Osteocyte (in vitro differentiated cells): Measurements from ENCODE around the gene UCHL5. TPM values are rescaled to one million over a fixed set of nuclear protein-coding genes. Genes with fewer than 3 reads are reported as not detected.

Source experiments
- DNase-seq: peaks from one replicate; pipeline ENCODE4 v3.0.0; 2021; ENCODE audit warnings: mixed read lengths; ENCODE audit not compliant: unreplicated experiment; ENCODE audit errors: extremely low spot score
- H3K27ac Mint-ChIP-seq: one replicate; pipeline ENCODE4 v1.8.0; 2021; ENCODE audit warnings: mild to moderate bottlenecking, mixed read lengths; ENCODE audit not compliant: unreplicated experiment
- H3K27me3 Mint-ChIP-seq: one replicate; pipeline ENCODE4 v1.8.0; 2021; ENCODE audit warnings: mixed read lengths; ENCODE audit not compliant: unreplicated experiment
- H3K36me3 Mint-ChIP-seq: one replicate; pipeline ENCODE4 v1.8.0; 2021; ENCODE audit warnings: mixed read lengths; ENCODE audit not compliant: unreplicated experiment
- H3K4me1 Mint-ChIP-seq: one replicate; pipeline ENCODE4 v1.8.0; 2021; ENCODE audit warnings: mixed read lengths; ENCODE audit not compliant: unreplicated experiment
- H3K4me3 Mint-ChIP-seq: one replicate; pipeline ENCODE4 v1.8.0; 2021; ENCODE audit warnings: mild to moderate bottlenecking, moderate library complexity, mixed read lengths; ENCODE audit not compliant: unreplicated experiment
- H3K9me3 Mint-ChIP-seq: one replicate; pipeline ENCODE4 v1.8.0; 2021; ENCODE audit warnings: mixed read lengths; ENCODE audit not compliant: unreplicated experiment
- CTCF ChIP-seq: fragments of 200-600 bp; sonication (generic); IDR thresholded peaks from 2 replicates; pipeline ENCODE4 v1.5.0; 2021; ENCODE audit warnings: antibody characterized with exemption, mild to moderate bottlenecking, moderate library complexity
- long read RNA-seq: library from polyadenylated mRNA; unstranded; transcript quantifications from one replicate; pipeline ENCODE4 v2.0.0, GENCODE V29; 2021
- total RNA-seq: library from RNA; stranded (reverse); gene quantifications from 2 replicates; pipeline ENCODE4 v1.2.1, GENCODE V29; 2021

Gene UCHL5
- 26.7 and 34.5 TPM in 2 replicates for total RNA-seq
- long read RNA-seq, full-length matches to known transcripts, result 28 of 48 reads
- long read RNA-seq, partial matches to known transcripts, result 6 of 48 reads
- long read RNA-seq, other reads (novel, unspliced or antisense), result 14 of 48 reads

GRCh38 chr1:193059282-193060114 lies at the start of gene UCHL5, which contains the start of gene RO60:
UCHL5 (minus strand) TSS chr1:193059360; CDS start chr1:193059260, 100 bp downstream.
RO60 (plus strand) TSS chr1:193059612; CDS start chr1:193069055, 9,443 bp downstream.
- H3K4me1 Mint-ChIP-seq, result peaks cover 35% of the 10 kb centered on the region

GRCh38 chr1:193108471-193108870 lies 49.3 kb upstream of the UCHL5 start:
- Mint-ChIP-seq H3K4me1 (peaks cover 34% of the 10 kb centered on the region), H3K27me3 (no peaks in the 10 kb centered on the region), H3K36me3 (no peaks in the 10 kb centered on the region), H3K4me3 (no peak overlapping the region), H3K9me3 (no peaks in the 10 kb centered on the region), H3K27ac (no peak overlapping the region)
- no peak for DNase-seq
- no peak for TF ChIP-seq CTCF

More at GRCh38 chr1:193059282-193060114, at the start of gene UCHL5, which contains the start of gene RO60:
- no peak for TF ChIP-seq CTCF
- H3K9me3 Mint-ChIP-seq, result no peaks in the 10 kb centered on the region
- peaks cover 11% of the 10 kb centered on the region for H3K36me3 Mint-ChIP-seq
- H3K4me3 Mint-ChIP-seq, result peak within 1 kb of the TSS; percentile 100
- peak; percentile 98 for DNase-seq
- H3K27me3 Mint-ChIP-seq, result no peaks in the 10 kb centered on the region
- peak within 1 kb of the TSS; percentile 99 for H3K27ac Mint-ChIP-seq

- Mint-ChIP-seq H3K27me3 (no peaks in the 10 kb centered on the region), H3K36me3 (no peaks in the 10 kb centered on the region), H3K4me1 (peaks cover 32% of the 10 kb centered on the region), H3K27ac (peak overlapping the region; percentile 90), H3K9me3 (no peaks in the 10 kb centered on the region), H3K4me3 (peak overlapping the region; percentile 90)
- DNase-seq, result no peak
- TF ChIP-seq CTCF, result no peak
Measured at GRCh38 chr1:193105821-193106177, 46.6 kb upstream of the UCHL5 start.

GRCh38 chr1:193104907-193105820 lies 46.0 kb upstream of the UCHL5 start, which contains the start of gene GLRX2:
GLRX2 (minus strand) TSS chr1:193105414; CDS start chr1:193105382, 32 bp downstream.
- peak; percentile 93 for DNase-seq
- Mint-ChIP-seq H3K9me3 (no peaks in the 10 kb centered on the region), H3K27me3 (no peaks in the 10 kb centered on the region), H3K4me1 (peaks cover 29% of the 10 kb centered on the region), H3K4me3 (peak within 1 kb of the TSS; percentile 90), H3K27ac (peak within 1 kb of the TSS; percentile 90), H3K36me3 (peaks cover 3% of the 10 kb centered on the region)
- TF ChIP-seq CTCF, result peak; percentile 18
